A673 (cell line): ENCODE data around the gene CHODL. TPM values are rescaled to one million over a fixed set of nuclear protein-coding genes. Genes with fewer than 3 reads are reported as not detected.

ENCODE experiments used
- BruUV-seq: library from RNA; stranded (reverse); fragments of 400-500 nt; replicated peaks from 2 replicates; lab custom pipeline; 2021; lab: Mats Ljungman, UMichigan
- CTCF ChIA-PET: fragments of 300-600 bp; sonication (Branson Sonifier 250); formaldehyde crosslinking; loops from one replicate; lab custom pipeline; 2022; ENCODE audit warnings: antibody characterized with exemption; lab: Charles Lee
- POLR2A ChIA-PET: fragments of 300-600 bp; sonication (Branson Sonifier 250); formaldehyde crosslinking; loops from one replicate; lab custom pipeline; 2022; ENCODE audit warnings: antibody characterized with exemption; ENCODE audit not compliant: low non-redundant PET; lab: Charles Lee
- DNase-seq: peaks from one replicate; pipeline ENCODE4 v3.0.0-alpha.2; 2015; ENCODE audit warnings: low spot score
- H3K27ac ChIP-seq: fragments of 200-600 bp; sonication (generic); 2 replicates; pipeline ENCODE4 v1.5.1; 2016; ENCODE audit warnings: mixed run types, low read depth, mild to moderate bottlenecking, mixed read lengths, antibody characterized with exemption, low read length; ENCODE audit not compliant: poor library complexity, severe bottlenecking
- H3K27me3 ChIP-seq: fragments of 200-600 bp; sonication (generic); replicated peaks from 2 replicates; pipeline ENCODE4 v1.6.1; 2017; ENCODE audit warnings: mixed run types, low read depth, mild to moderate bottlenecking, mixed read lengths, antibody characterized with exemption, low read length; ENCODE audit not compliant: insufficient read depth, poor library complexity
- H3K36me3 ChIP-seq: fragments of 200-600 bp; sonication (generic); 2 replicates; pipeline ENCODE4 v1.6.1; 2016; ENCODE audit warnings: mixed run types, mild to moderate bottlenecking, mixed read lengths, antibody characterized with exemption, low read length; ENCODE audit not compliant: insufficient read depth, poor library complexity, severe bottlenecking
- H3K4me1 ChIP-seq: fragments of 200-600 bp; sonication (generic); 2 replicates; pipeline ENCODE4 v1.6.1; 2017; ENCODE audit warnings: mixed run types, mild to moderate bottlenecking, mixed read lengths, antibody characterized with exemption, low read length; ENCODE audit not compliant: insufficient read depth, poor library complexity, severe bottlenecking
- H3K4me3 ChIP-seq: fragments of 200-600 bp; sonication (generic); 2 replicates; pipeline ENCODE4 v1.5.1; 2016; ENCODE audit warnings: low read depth, mixed run types, mild to moderate bottlenecking, mixed read lengths, low read length; ENCODE audit not compliant: poor library complexity, severe bottlenecking
- H3K9me3 ChIP-seq: fragments of 200-600 bp; sonication (generic); 2 replicates; pipeline ENCODE4 v1.6.1; 2016; ENCODE audit warnings: mixed run types, low read depth, mild to moderate bottlenecking, mixed read lengths, antibody characterized with exemption, low read length; ENCODE audit not compliant: poor library complexity, severe bottlenecking
- EZH2 ChIP-seq: fragments of 200-600 bp; sonication (generic); IDR thresholded peaks from 2 replicates; pipeline ENCODE4 v1.6.1; 2017; ENCODE audit warnings: borderline replicate concordance, low read depth, mild to moderate bottlenecking, mixed read lengths, antibody characterized with exemption, low read length; ENCODE audit not compliant: poor library complexity, severe bottlenecking
- intact Hi-C: fragments of 100-400 bp; cut with micrococcal nuclease; formaldehyde crosslinking; loops from one replicate; pipeline ENCODE4 v1.10.0; 2022; ENCODE audit not compliant: unreplicated experiment
- total RNA-seq: library from RNA; stranded (reverse); gene quantifications from 2 replicates; pipeline ENCODE4 v1.2.3, GENCODE V29; 2021
- TF ChIP-seq, protein P1 (sequence below): fragments of 300-800, 200-600 bp; sonication (generic); conservative IDR thresholded peaks from 2 replicates; pipeline ENCODE4 v1.5.1; 2017; ENCODE audit warnings: low read depth, mild to moderate bottlenecking, antibody characterized with exemption, low read length, moderate library complexity, mixed read lengths

Gene CHODL
- total RNA-seq, 1 experiment from 2014 or later: 0.19 TPM

DNA sequence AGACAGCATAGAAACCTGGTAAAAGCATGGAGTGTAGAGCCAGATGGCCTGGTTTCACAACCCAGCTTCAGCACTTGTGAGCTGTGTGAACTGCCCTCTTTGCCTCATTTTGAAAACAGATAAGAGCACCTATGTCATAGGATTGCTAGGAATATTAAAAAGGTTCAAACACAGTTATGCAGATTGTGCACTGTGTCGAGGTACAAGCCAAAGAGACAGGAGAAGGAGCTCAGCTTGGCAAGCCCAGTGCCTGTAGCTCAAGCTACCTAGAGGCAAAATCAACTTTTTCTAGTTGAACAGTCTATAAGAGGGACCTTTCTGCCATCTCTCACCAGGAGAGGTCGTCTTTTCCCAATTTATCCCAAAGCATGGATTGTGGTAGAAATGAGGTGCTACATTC, 5.0 kb downstream of the CHODL start:
- ChIA-PET CTCF (no interaction called here), POLR2A (interaction anchor here (0.9 kb wide), 1 partner anchor 29 kb away, joined by 4 read pairs; no protein-coding TSS in a partner anchor)
- Histone ChIP-seq H3K9me3 (no peaks in the 10 kb centered on the region), H3K4me3 (no peak overlapping the region), H3K36me3 (no peaks in the 10 kb centered on the region), H3K27me3 (no peaks in the 10 kb centered on the region), H3K4me1 (peaks cover 4% of the 10 kb centered on the region), H3K27ac (no peak overlapping the region)
- DNase-seq: no peak
- BruUV-seq: no TSS peak
- intact Hi-C loops: no loop called here
- TF ChIP-seq, protein P1, sequence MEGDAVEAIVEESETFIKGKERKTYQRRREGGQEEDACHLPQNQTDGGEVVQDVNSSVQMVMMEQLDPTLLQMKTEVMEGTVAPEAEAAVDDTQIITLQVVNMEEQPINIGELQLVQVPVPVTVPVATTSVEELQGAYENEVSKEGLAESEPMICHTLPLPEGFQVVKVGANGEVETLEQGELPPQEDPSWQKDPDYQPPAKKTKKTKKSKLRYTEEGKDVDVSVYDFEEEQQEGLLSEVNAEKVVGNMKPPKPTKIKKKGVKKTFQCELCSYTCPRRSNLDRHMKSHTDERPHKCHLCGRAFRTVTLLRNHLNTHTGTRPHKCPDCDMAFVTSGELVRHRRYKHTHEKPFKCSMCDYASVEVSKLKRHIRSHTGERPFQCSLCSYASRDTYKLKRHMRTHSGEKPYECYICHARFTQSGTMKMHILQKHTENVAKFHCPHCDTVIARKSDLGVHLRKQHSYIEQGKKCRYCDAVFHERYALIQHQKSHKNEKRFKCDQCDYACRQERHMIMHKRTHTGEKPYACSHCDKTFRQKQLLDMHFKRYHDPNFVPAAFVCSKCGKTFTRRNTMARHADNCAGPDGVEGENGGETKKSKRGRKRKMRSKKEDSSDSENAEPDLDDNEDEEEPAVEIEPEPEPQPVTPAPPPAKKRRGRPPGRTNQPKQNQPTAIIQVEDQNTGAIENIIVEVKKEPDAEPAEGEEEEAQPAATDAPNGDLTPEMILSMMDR: peak; percentile 27; the same call in 1 of the 2 replicates
- TF ChIP-seq EZH2: no peak

DNA sequence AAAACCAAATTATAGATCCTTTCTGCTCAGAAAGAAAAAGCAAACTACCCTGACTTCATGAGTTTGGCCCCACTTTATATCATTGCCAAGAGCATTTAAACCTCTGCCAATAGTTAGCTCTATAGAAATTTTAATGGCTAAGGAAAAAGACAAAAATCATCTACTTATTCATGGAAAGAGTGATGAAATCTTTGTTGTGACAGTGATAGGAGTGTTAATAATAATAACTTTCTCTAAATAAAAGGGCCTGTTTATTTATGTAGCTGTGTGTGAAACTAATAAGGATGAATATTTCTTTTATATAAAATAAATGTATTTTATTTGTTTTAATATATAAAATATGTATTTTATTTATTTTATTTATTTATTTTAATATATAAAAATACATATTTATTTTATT, 6.4 kb downstream of the CHODL start:
- CTCF ChIA-PET: no interaction called here
- TF ChIP-seq EZH2: no peak
- TF ChIP-seq, protein P1: no peak
- no peaks in the 10 kb centered on the region for H3K4me1 ChIP-seq
- no peaks in the 10 kb centered on the region for H3K27me3 ChIP-seq
- BruUV-seq: no TSS peak
- no peak for DNase-seq
- no peak overlapping the region for H3K4me3 ChIP-seq
- no peak overlapping the region for H3K27ac ChIP-seq
- no peaks in the 10 kb centered on the region for H3K36me3 ChIP-seq
- intact Hi-C loops: no loop called here
- H3K9me3 ChIP-seq: no peaks in the 10 kb centered on the region
- POLR2A ChIA-PET: no interaction called here

DNA sequence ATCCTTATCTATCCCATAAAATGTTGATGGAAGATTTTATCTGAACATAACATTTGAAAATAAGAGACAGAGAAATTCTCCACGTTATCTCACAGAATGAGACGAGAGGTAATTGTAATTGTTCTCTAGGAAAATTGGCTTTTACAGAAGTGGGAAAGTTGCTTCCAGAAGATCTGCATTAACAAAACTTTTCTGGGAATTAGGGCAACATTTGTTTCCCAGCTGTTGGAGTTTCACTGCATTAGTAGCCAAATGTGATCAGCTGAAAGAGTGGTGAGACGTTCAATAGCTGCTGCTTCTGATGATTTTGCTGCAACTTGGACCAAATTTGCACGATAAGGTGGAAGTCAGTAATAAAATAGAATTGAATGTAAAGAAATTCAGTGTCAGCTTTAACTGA, 7.6 kb downstream of the CHODL start:
- intact Hi-C loops: no loop called here
- CTCF ChIA-PET: no interaction called here
- H3K27ac ChIP-seq: no peak overlapping the region
- BruUV-seq: no TSS peak
- H3K36me3 ChIP-seq: no peaks in the 10 kb centered on the region
- H3K27me3 ChIP-seq: no peaks in the 10 kb centered on the region
- POLR2A ChIA-PET: no interaction called here
- no peaks in the 10 kb centered on the region for H3K9me3 ChIP-seq
- no peak for TF ChIP-seq EZH2
- TF ChIP-seq, protein P1: no peak
- DNase-seq: no peak
- no peaks in the 10 kb centered on the region for H3K4me1 ChIP-seq
- H3K4me3 ChIP-seq: no peak overlapping the region
